Right lobe of liver (tissue), 6 donors: ENCODE results near the gene EXT2. TPM values are rescaled to one million over a fixed set of nuclear protein-coding genes. Genes with fewer than 3 reads are reported as not detected.

ENCODE experiments used
- ATAC-seq, 4 donors: fragments of 200-7000 bp; cut with Tn5 transposase; one replicate each; pipeline ENCODE4 v1.9.1; 2020; ENCODE audit warnings: mild to moderate bottlenecking in 4 of 4, moderate library complexity in 4 of 4
- DNase-seq, 3 donors: peaks; one replicate each; pipeline ENCODE4 v3.0.0-alpha.2; 2020
- H3K27ac ChIP-seq, 3 donors: fragments of 200-600 bp; one replicate each; pipeline ENCODE4 v1.8.0; 2022
- H3K27me3 ChIP-seq, 2 donors: fragments of 200-600 bp; one replicate each; pipeline ENCODE4 v1.8.0; 2022
- H3K36me3 ChIP-seq, 4 donors: fragments of 200-600 bp; sonication (generic) in 1 of 4; one replicate each; pipeline versions ENCODE4 v1.5.1 to v1.8.0; 2017 to 2022; ENCODE audit warnings: control low read depth in 1 of 4
- H3K4me1 ChIP-seq, 4 donors: fragments of 200-600 bp; sonication (generic) in 1 of 4; one replicate each; pipeline versions ENCODE4 v1.5.1 to v1.8.0; 2017 to 2022; ENCODE audit warnings: control low read depth in 1 of 4
- H3K4me3 ChIP-seq, 3 donors: fragments of 200-600 bp; one replicate each; pipeline ENCODE4 v1.8.0; 2022
- H3K9me3 ChIP-seq, 4 donors: fragments of 200-600 bp; sonication (generic) in 1 of 4; one replicate each; pipeline versions ENCODE4 v1.5.1 to v1.8.0; 2017 to 2022; ENCODE audit warnings: control low read depth in 1 of 4
- POLR2A ChIP-seq: fragments of 450-650 bp; IDR thresholded peaks from one replicate; pipeline ENCODE4 v1.6.1; 2017; ENCODE audit warnings: antibody characterized with exemption, mild to moderate bottlenecking
- WGBS: methylation state at CpG from one replicate; pipeline ENCODE4 v1.1.6; 2018; ENCODE audit warnings: low coverage, low lambda C conversion rate; ENCODE audit not compliant: insufficient coverage; ENCODE audit errors: missing lambda C conversion rate; 5-methylcytosine and 5-hydroxymethylcytosine counted together
- intact Hi-C, 2 donors: fragments of 100-400 bp; cut with DNase I; formaldehyde crosslinking; loops; one replicate each; pipeline versions ENCODE4 v1.11.2 to v1.14.1; 2022
- total RNA-seq, 6 experiments: library from RNA; depleted of rRNA in 2 of 6; stranded (reverse); fragments of >200 nt in 2 of 6; fragmentation: NEBNext Ultra II Directional in 3 of 6; extraction: Animal tissue kit (Norgen Biotek cat#: 25700) in 3 of 6; gene quantifications; one replicate each; pipeline versions ENCODE4 v1.1.0 to v1.2.4, GENCODE V29; 2016 to 2023
- TF ChIP-seq, protein P1 (sequence below), 4 donors: fragments of 200-600 bp in 3 of 4; fragments of 450-650 bp in 1 of 4; IDR thresholded peaks; one replicate each; pipeline versions ENCODE4 v1.5.1 to v1.8.0; 2016 to 2022; ENCODE audit warnings: antibody characterized with exemption in 4 of 4, mild to moderate bottlenecking in 2 of 4
- donor health status: DM: no; HTN: yes; CAD: no.
- donor health status: DM: no; HTN: no; CAD: no.
- donor health status: DM: no; HTN: no; CAD: no.
- donor health status: DM: no; HTN: yes; CAD: no.
- donor health status: DM: no; HTN: yes; CAD: no.

The EXT2 gene
- total RNA-seq, 6 experiments from 2014 or later: 21.9 to 31.3 (median 26.9) TPM

DNA sequence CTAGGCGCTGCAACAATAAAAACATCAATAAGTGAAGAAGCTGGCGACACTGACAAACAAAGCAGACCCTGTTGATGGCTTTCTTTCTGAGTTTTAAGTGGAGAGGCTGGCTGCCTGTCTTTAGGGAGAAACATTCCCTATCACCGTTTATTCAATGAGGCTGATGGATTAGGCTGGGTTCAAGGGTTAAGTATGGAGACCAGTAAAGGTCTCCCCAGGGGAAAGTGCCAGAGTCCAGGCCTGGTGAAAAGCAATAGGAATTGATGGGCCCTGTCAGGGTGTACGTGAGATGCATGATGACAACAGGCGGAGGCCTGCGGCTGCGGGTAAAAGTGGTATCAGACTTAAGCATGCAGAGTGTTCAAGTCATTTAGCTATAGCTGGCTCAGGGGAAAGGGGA is 111.8 kb downstream of the EXT2 start:
- DNase-seq: no peak
- no peak for TF ChIP-seq POLR2A
- TF ChIP-seq, protein P1, sequence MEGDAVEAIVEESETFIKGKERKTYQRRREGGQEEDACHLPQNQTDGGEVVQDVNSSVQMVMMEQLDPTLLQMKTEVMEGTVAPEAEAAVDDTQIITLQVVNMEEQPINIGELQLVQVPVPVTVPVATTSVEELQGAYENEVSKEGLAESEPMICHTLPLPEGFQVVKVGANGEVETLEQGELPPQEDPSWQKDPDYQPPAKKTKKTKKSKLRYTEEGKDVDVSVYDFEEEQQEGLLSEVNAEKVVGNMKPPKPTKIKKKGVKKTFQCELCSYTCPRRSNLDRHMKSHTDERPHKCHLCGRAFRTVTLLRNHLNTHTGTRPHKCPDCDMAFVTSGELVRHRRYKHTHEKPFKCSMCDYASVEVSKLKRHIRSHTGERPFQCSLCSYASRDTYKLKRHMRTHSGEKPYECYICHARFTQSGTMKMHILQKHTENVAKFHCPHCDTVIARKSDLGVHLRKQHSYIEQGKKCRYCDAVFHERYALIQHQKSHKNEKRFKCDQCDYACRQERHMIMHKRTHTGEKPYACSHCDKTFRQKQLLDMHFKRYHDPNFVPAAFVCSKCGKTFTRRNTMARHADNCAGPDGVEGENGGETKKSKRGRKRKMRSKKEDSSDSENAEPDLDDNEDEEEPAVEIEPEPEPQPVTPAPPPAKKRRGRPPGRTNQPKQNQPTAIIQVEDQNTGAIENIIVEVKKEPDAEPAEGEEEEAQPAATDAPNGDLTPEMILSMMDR (IDR thresholded peaks at IDR 0.05): no peak
- intact Hi-C loops: no loop called here
- H3K36me3 ChIP-seq: no peaks in the 10 kb centered on the region
- ATAC-seq: no peak
- peaks cover 0 to 9% (median 0%) of the 10 kb centered on the region in 4 donors for H3K4me1 ChIP-seq
- no peaks in the 10 kb centered on the region for H3K9me3 ChIP-seq
- no peak overlapping the region for H3K4me3 ChIP-seq
- 92% methylated on average over 6 of the region's 7 CpGs for WGBS
- no peaks in the 10 kb centered on the region for H3K27me3 ChIP-seq
- H3K27ac ChIP-seq: no peak overlapping the region

DNA sequence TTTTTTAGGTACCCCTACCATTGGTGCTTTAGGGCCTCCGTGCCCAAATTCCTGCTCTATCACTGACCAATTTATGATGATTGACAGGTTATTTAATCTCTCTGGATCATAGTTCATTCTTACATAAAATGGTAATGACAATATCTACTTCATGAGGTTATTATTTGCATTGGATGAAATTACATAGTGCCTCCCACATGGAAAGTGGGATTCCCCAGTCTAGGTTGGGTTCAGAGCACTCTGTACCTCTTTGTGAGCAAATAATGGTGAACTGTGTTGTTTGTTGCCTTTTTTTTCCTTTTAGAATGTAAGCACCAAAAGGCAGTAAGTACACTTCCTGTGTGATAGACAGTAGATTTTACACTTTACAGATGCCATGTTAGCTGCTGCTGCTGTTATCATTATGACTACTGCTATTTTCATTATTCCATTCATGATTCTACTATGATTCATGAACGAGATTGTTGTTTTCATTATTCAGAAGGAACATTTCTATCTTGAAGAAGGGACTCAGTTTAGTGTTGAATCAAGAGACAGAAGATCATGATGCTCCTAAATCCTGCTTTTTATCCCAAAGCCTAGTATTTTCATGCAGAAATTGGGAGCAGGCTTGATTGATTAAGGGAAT is 113.6 kb downstream of the EXT2 start:
- 84% methylated on average over 2 of the region's 2 CpGs for WGBS
- Histone ChIP-seq H3K4me1 (no peaks in the 10 kb centered on the region), H3K4me3 (no peak overlapping the region), H3K36me3 (no peaks in the 10 kb centered on the region), H3K27ac (no peak overlapping the region), H3K27me3 (no peaks in the 10 kb centered on the region), H3K9me3 (peaks cover 0 to 3% (median 0%) of the 10 kb centered on the region in 4 donors)
- ATAC-seq (no peak), DNase-seq (no peak)
- intact Hi-C loops: no loop called here
- TF ChIP-seq, protein P1 (IDR thresholded peaks at IDR 0.05): no peak
- TF ChIP-seq POLR2A: no peak

DNA sequence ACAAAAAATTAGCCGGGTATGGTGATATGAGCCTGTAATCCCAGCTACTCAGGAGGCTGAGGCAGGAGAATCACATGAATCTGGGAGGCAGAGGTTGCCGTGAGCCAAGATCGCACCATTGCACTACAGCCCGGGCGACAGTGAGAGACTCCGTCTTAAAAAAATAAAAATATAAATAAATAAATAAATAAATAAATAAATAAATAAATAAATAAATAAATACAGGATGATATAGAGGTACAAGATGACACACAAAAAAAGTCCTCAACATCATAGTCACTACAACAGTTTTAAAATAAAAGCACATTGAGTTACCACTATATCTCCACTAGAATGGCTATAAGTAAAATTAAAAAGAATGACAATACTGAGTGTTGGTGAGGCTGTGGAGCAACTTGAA is 116.7 kb downstream of the EXT2 start:
- WGBS: 100% methylated on average over 5 of the region's 6 CpGs
- no peak for ATAC-seq
- no peaks in the 10 kb centered on the region for H3K4me1 ChIP-seq
- no peak for TF ChIP-seq POLR2A
- TF ChIP-seq, protein P1 (IDR thresholded peaks at IDR 0.05): no peak
- H3K9me3 ChIP-seq: peaks cover 0 to 3% (median 0%) of the 10 kb centered on the region in 4 donors
- no peaks in the 10 kb centered on the region for H3K36me3 ChIP-seq
- DNase-seq: no peak
- H3K4me3 ChIP-seq: no peak overlapping the region
- no peak overlapping the region for H3K27ac ChIP-seq
- intact Hi-C loops: no loop called here
- H3K27me3 ChIP-seq: no peaks in the 10 kb centered on the region

DNA sequence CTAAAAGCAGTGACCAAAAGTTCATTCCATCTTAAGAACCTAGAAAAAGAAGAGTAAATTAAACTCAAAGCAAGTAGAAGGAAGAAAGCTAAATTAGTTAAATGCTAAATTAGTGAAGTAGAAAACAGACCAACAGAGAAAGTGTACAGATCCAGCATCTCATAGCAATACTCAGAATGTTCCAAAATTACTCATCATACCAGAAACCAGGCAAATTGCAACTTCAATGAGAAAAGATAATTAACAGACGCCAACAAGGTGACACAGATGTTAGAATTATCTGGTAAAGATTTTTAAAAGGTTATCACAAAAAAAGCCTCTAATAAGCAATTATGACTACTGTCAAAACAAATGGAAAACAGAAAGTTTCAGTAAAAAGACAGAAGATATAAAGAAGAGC is 117.7 kb downstream of the EXT2 start:
- Histone ChIP-seq H3K27ac (no peak overlapping the region), H3K9me3 (peaks cover 0 to 3% (median 0%) of the 10 kb centered on the region in 4 donors), H3K4me1 (no peaks in the 10 kb centered on the region), H3K36me3 (no peaks in the 10 kb centered on the region), H3K27me3 (no peaks in the 10 kb centered on the region), H3K4me3 (no peak overlapping the region)
- intact Hi-C loops: no loop called here
- no peak for TF ChIP-seq POLR2A
- TF ChIP-seq, protein P1 (IDR thresholded peaks at IDR 0.05): no peak
- ATAC-seq (no peak), DNase-seq (no peak)
- 86% methylated on average over 1 of the region's 1 CpG for WGBS

DNA sequence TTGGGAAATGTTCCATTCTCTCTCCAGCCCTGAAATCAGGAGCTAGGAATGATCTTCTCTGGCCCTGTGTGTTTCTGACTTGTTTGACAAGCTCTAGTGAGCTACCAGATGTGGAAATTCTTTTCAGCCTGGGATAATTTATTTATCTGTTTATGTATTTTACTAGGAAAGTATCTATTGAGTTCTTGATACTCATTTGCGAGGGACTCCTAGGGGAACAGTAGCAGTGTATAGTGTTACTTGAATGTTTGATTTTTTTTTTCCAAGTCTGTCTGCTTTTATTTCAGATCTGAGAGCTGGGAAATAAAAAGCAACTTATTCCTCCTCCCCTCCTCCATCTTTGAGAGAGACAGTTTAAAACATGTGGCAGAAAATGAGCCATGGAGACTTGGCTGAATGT is 122.0 kb downstream of the EXT2 start:
- H3K9me3 ChIP-seq: peaks cover 0 to 3% (median 0%) of the 10 kb centered on the region in 4 donors
- no peaks in the 10 kb centered on the region for H3K4me1 ChIP-seq
- H3K36me3 ChIP-seq: no peaks in the 10 kb centered on the region
- DNase-seq (no peak), ATAC-seq (no peak)
- WGBS: 86% methylated on average over 1 of the region's 1 CpG
- no peak overlapping the region for H3K4me3 ChIP-seq
- intact Hi-C loops: no loop called here
- TF ChIP-seq POLR2A: no peak
- TF ChIP-seq, protein P1 (IDR thresholded peaks at IDR 0.05): no peak
- no peak overlapping the region for H3K27ac ChIP-seq
- H3K27me3 ChIP-seq: no peaks in the 10 kb centered on the region
